RWPE2 (cell line): Measurements from ENCODE around the gene CNKSR3.

Source experiments
- ATAC-seq: fragments of 200-7000 bp; cut with Tn5 transposase; 3 replicates; pipeline ENCODE4 v1.9.1; 2021; ENCODE audit warnings: low read depth
- DNase-seq: peaks from one replicate; pipeline ENCODE4 v3.0.0-alpha.2; 2020; ENCODE audit warnings: low spot score
- H3K27ac ChIP-seq: fragments of 450-650 bp; 2 replicates; pipeline ENCODE4 v1.5.1; 2017; ENCODE audit warnings: mild to moderate bottlenecking; ENCODE audit not compliant: poor library complexity, severe bottlenecking
- H3K27me3 ChIP-seq: fragments of 250-450 bp; sonication (Bioruptor Pico); 2 replicates; pipeline ENCODE4 v1.5.1; 2021; ENCODE audit warnings: mild to moderate bottlenecking, moderate library complexity; ENCODE audit not compliant: insufficient read depth, poor library complexity, severe bottlenecking
- H3K36me3 ChIP-seq: fragments of 250-450 bp; sonication (Bioruptor Pico); 2 replicates; pipeline ENCODE4 v1.5.1; 2020; ENCODE audit warnings: low read depth, mild to moderate bottlenecking, moderate library complexity
- H3K4me1 ChIP-seq: fragments of 250-450 bp; sonication (Bioruptor Pico); 2 replicates; pipeline ENCODE4 v1.5.1; 2021; ENCODE audit warnings: mild to moderate bottlenecking, moderate library complexity; ENCODE audit not compliant: insufficient read depth, poor library complexity, severe bottlenecking
- H3K4me3 ChIP-seq: fragments of 250-450 bp; sonication (Bioruptor Pico); 2 replicates; pipeline ENCODE4 v1.5.1; 2021; ENCODE audit warnings: mild to moderate bottlenecking, moderate library complexity; ENCODE audit not compliant: severe bottlenecking
- H3K9me3 ChIP-seq: fragments of 250-450 bp; sonication (Bioruptor Pico); 2 replicates; pipeline ENCODE4 v1.5.1; 2021; ENCODE audit warnings: mild to moderate bottlenecking, moderate library complexity; ENCODE audit not compliant: severe bottlenecking
- TF ChIP-seq, protein P1 (sequence below): fragments of 450-650 bp; IDR thresholded peaks from one replicate; pipeline ENCODE4 v1.5.1; 2017; ENCODE audit warnings: mild to moderate bottlenecking, moderate library complexity; ENCODE audit not compliant: poor library complexity, severe bottlenecking

The CNKSR3 gene

DNA sequence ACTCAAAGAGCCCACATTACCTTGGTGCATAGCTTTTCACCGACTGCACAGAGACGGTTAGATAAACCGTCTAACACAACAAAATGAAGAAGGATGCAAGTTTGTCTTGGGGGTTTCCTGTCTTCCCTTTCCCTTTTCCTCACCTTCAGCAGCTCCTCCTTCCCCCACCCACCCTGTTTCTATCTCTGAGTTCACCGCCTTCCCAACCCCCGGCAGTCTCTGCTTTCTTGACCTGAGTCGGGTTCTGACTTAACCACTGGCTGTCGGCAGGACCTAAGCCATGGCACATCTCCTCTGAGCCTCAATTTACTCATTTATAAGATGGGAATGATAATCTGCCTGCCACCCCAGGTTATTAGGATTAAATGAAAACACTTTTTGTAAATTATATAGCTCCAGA, 25.8 kb upstream of the CNKSR3 start:
- Histone ChIP-seq H3K27ac (no peak overlapping the region), H3K36me3 (no peaks in the 10 kb centered on the region), H3K4me1 (no peaks in the 10 kb centered on the region), H3K27me3 (no peaks in the 10 kb centered on the region), H3K4me3 (no peak overlapping the region), H3K9me3 (no peaks in the 10 kb centered on the region)
- no peak for DNase-seq
- TF ChIP-seq, protein P1, sequence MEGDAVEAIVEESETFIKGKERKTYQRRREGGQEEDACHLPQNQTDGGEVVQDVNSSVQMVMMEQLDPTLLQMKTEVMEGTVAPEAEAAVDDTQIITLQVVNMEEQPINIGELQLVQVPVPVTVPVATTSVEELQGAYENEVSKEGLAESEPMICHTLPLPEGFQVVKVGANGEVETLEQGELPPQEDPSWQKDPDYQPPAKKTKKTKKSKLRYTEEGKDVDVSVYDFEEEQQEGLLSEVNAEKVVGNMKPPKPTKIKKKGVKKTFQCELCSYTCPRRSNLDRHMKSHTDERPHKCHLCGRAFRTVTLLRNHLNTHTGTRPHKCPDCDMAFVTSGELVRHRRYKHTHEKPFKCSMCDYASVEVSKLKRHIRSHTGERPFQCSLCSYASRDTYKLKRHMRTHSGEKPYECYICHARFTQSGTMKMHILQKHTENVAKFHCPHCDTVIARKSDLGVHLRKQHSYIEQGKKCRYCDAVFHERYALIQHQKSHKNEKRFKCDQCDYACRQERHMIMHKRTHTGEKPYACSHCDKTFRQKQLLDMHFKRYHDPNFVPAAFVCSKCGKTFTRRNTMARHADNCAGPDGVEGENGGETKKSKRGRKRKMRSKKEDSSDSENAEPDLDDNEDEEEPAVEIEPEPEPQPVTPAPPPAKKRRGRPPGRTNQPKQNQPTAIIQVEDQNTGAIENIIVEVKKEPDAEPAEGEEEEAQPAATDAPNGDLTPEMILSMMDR, result no peak
- ATAC-seq, result no peak

DNA sequence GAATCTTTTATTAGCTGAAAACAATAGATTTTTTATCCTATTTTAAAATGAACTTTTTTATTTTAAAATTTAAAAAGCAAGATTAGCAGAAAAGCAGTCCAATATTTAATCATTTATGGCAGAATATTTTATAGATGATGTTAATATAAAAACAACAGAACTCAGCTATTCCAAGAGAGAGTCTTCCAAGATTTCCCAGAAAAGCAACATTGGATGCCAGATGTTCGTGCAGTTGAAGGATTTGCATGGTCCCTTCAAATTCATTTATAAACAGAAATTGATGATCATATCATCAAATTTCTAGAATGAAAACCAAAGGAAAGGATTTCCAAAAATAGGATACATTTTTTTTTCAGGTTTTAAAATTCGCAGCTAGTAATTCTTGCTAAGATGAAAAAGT, 25.4 kb upstream of the CNKSR3 start:
- no peak for ATAC-seq
- Histone ChIP-seq H3K27me3 (no peaks in the 10 kb centered on the region), H3K27ac (no peak overlapping the region)

DNA sequence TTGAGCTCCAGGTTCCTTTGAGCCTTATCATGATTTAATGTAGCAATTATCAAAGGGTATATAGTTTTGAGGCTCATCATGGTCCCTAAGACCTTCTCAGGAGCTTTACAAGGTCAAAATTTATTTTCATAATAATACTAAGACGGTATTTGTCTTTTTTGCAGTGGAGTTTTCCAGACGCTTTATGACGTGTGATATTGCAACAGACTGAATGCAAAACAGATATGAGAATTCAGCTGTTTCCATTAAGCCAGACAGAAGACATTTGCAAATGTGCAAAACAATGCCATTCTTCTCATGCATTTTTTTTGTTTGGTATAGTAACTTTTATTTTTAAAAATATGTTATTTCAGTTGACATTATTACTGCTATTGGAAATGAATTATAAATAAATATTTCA, 24.7 kb upstream of the CNKSR3 start:
- ATAC-seq, result no peak
- Histone ChIP-seq H3K36me3 (no peaks in the 10 kb centered on the region), H3K27ac (no peak overlapping the region), H3K9me3 (no peaks in the 10 kb centered on the region), H3K4me3 (no peak overlapping the region), H3K4me1 (no peaks in the 10 kb centered on the region), H3K27me3 (no peaks in the 10 kb centered on the region)
- DNase-seq, result no peak
- TF ChIP-seq, protein P1, result no peak

More for the DNA sequence above, 25.4 kb upstream of the CNKSR3 start:
- H3K36me3 ChIP-seq, result no peaks in the 10 kb centered on the region
- DNase-seq, result no peak
- no peaks in the 10 kb centered on the region for H3K9me3 ChIP-seq
- H3K4me1 ChIP-seq, result no peaks in the 10 kb centered on the region
- TF ChIP-seq, protein P1, result no peak
- no peak overlapping the region for H3K4me3 ChIP-seq

DNA sequence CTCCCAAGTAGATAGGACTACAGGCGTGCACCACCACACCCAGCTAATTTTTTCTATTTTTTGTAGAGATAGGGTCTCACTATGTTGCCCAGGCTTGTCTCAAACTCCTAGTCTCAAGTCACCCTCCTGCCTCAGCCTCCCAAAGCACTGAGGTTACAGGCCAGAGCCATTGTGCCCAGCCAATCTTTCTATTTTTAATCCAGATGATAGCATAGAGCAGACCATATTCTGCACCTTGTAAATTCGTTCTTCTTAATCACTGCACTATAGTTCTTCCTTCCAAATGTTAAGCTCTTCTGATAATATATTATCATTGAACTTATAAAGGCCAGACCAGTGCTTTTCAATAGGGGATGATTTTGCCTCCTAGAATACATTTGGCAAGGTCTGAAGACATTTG, 24.0 kb upstream of the CNKSR3 start:
- Histone ChIP-seq H3K36me3 (no peaks in the 10 kb centered on the region), H3K4me3 (no peak overlapping the region), H3K4me1 (no peaks in the 10 kb centered on the region), H3K9me3 (no peaks in the 10 kb centered on the region), H3K27ac (no peak overlapping the region), H3K27me3 (no peaks in the 10 kb centered on the region)
- TF ChIP-seq, protein P1, result no peak
- DNase-seq (no peak), ATAC-seq (no peak)

DNA sequence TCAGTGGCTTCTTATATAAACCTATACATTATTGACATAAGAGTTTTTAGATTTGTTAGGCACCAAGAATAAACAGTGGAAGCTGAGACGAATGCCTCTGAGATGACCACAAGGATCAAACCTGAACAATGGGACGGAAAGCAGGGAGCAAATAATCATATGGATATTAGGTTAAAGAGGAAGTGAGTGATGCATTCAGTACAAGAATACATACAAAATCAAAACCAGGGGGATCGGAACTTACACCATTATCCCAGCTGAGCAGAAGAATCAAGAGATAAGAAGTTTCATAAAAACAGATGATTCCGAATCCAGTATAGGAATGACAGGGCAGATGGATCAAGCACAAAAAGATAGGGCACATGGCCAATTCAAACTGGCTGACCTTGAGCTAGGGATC, 21.9 kb upstream of the CNKSR3 start:
- H3K9me3 ChIP-seq, result no peaks in the 10 kb centered on the region
- H3K4me3 ChIP-seq, result no peak overlapping the region
- no peaks in the 10 kb centered on the region for H3K4me1 ChIP-seq
- ATAC-seq (no peak), DNase-seq (no peak)
- no peaks in the 10 kb centered on the region for H3K27me3 ChIP-seq
- H3K27ac ChIP-seq, result no peak overlapping the region
- TF ChIP-seq, protein P1, result no peak
- H3K36me3 ChIP-seq, result no peaks in the 10 kb centered on the region
